Stimulated activated CD8-positive, alpha-beta memory T cell treated with anti-CD3 and anti-CD28 coated beads, Interleukin-7, amount 100 ng/mL, for 24 hours (primary cell): Measurements from ENCODE around the gene CALN1.

Experiments
- DNase-seq: peaks from one replicate; pipeline ENCODE4 v3.0.0-alpha.2; 2020; ENCODE audit warnings: low read depth

Gene CALN1

GRCh38 chr7:72325561-72325960, 86.6 kb downstream of the CALN1 start:
- no peak for DNase-seq

- no peak for DNase-seq
Observed at GRCh38 chr7:72321637-72322036, 90.5 kb downstream of the CALN1 start.

- no peak for DNase-seq
Observed at GRCh38 chr7:72321081-72321480, 91.1 kb downstream of the CALN1 start.

- DNase-seq: no peak
Observed at GRCh38 chr7:72317341-72317740, 94.8 kb downstream of the CALN1 start.

- no peak for DNase-seq
Observed at GRCh38 chr7:72316148-72316547, 96.0 kb downstream of the CALN1 start.

GRCh38 chr7:72313906-72314305, 98.2 kb downstream of the CALN1 start:
- no peak for DNase-seq

GRCh38 chr7:72310301-72310700, 101.8 kb downstream of the CALN1 start:
- DNase-seq: no peak

- DNase-seq: no peak
Observed at GRCh38 chr7:72309476-72309875, 102.7 kb downstream of the CALN1 start.

GRCh38 chr7:72308986-72309385, 103.2 kb downstream of the CALN1 start:
- DNase-seq: no peak

GRCh38 chr7:72307566-72307965, 104.6 kb downstream of the CALN1 start:
- no peak for DNase-seq

- no peak for DNase-seq
Observed at GRCh38 chr7:72298912-72299311, 113.2 kb downstream of the CALN1 start.

GRCh38 chr7:72298091-72298490, 114.0 kb downstream of the CALN1 start:
- DNase-seq: no peak

- DNase-seq: no peak
Observed at GRCh38 chr7:72297636-72298035, 114.5 kb downstream of the CALN1 start.

- DNase-seq: no peak
Observed at GRCh38 chr7:72292794-72293193, 119.3 kb downstream of the CALN1 start.

GRCh38 chr7:72292118-72292517, 120.0 kb downstream of the CALN1 start:
- no peak for DNase-seq

GRCh38 chr7:72286519-72286918, 125.6 kb downstream of the CALN1 start:
- DNase-seq: no peak

GRCh38 chr7:72283309-72283708, 128.8 kb downstream of the CALN1 start:
- no peak for DNase-seq

- no peak for DNase-seq
Observed at GRCh38 chr7:72281308-72281707, 130.8 kb downstream of the CALN1 start.

GRCh38 chr7:72279203-72279602, 132.9 kb downstream of the CALN1 start:
- DNase-seq: no peak

GRCh38 chr7:72278550-72278949, 133.6 kb downstream of the CALN1 start:
- no peak for DNase-seq

GRCh38 chr7:72275382-72276070, 136.6 kb downstream of the CALN1 start:
- no peak for DNase-seq

GRCh38 chr7:72272479-72272878, 139.7 kb downstream of the CALN1 start:
- DNase-seq: no peak

GRCh38 chr7:72268796-72269195, 143.3 kb downstream of the CALN1 start:
- no peak for DNase-seq

- DNase-seq: no peak
Observed at GRCh38 chr7:72268090-72268489, 144.0 kb downstream of the CALN1 start.
